Lower lobe of right lung (tissue), 2 donors: ENCODE data around the gene RNASE1. TPM values are rescaled to one million over a fixed set of nuclear protein-coding genes. Genes with fewer than 3 reads are reported as not detected.
A peak's percentile ranks its signal among the peaks of the same experiment; 100 is the strongest.
"Not testable (repeated sequence)": the region's sequence is repeated elsewhere in the genome, so short reads cannot be mapped to it uniquely, and the experiment has no call there.

Experiments
- ATAC-seq, 2 donors: fragments of 200-7000 bp; cut with Tn5 transposase; one replicate each; pipeline ENCODE4 v1.9.1; 2020 to 2022; ENCODE audit warnings: mild to moderate bottlenecking in 2 of 2, moderate library complexity in 2 of 2
- DNase-seq: peaks from one replicate; pipeline ENCODE4 v3.0.0-alpha.2; 2020
- H3K27ac ChIP-seq: fragments of 200-600 bp; one replicate; pipeline ENCODE4 v1.8.0; 2022
- H3K27me3 ChIP-seq: fragments of 200-600 bp; one replicate; pipeline ENCODE4 v1.8.0; 2022; ENCODE audit warnings: low read depth
- H3K36me3 ChIP-seq: fragments of 200-600 bp; one replicate; pipeline ENCODE4 v1.8.0; 2022; ENCODE audit warnings: mild to moderate bottlenecking
- H3K4me1 ChIP-seq: fragments of 200-600 bp; one replicate; pipeline ENCODE4 v1.8.0; 2022
- H3K4me3 ChIP-seq: fragments of 200-600 bp; one replicate; pipeline ENCODE4 v1.8.0; 2022; ENCODE audit warnings: mild to moderate bottlenecking
- H3K9me3 ChIP-seq: fragments of 200-600 bp; one replicate; pipeline ENCODE4 v1.8.0; 2022
- CTCF ChIP-seq: fragments of 200-600 bp; IDR thresholded peaks from one replicate; pipeline ENCODE4 v1.8.0; 2022; ENCODE audit warnings: antibody characterized with exemption, mild to moderate bottlenecking
- intact Hi-C: fragments of 100-400 bp; cut with DNase I; formaldehyde crosslinking; loops from one replicate; pipeline ENCODE4 v1.11.0; 2022
- total RNA-seq: library from RNA; stranded (reverse); fragmentation: NEBNext Ultra II Directional; extraction: Animal tissue kit (Norgen Biotek cat#: 25700); gene quantifications from one replicate; pipeline ENCODE4 v1.2.1, GENCODE V29; 2021
- donor health status: DM: no; HTN: yes; CAD: no; lungs with severe emphysema.

Gene RNASE1
- total RNA-seq, 1 donor from 2014 or later: 694 TPM

GRCh38 chr14:20823859-20824258, 21.2 kb upstream of the RNASE1 start:
- no peak overlapping the region for H3K27ac ChIP-seq
- peaks cover 12% of the 10 kb centered on the region for H3K4me1 ChIP-seq
- H3K9me3 ChIP-seq: peaks cover 3% of the 10 kb centered on the region
- no peak for TF ChIP-seq CTCF
- DNase-seq (no peak), ATAC-seq (no peak)
- no peaks in the 10 kb centered on the region for H3K36me3 ChIP-seq
- H3K27me3 ChIP-seq: no peaks in the 10 kb centered on the region
- no peak overlapping the region for H3K4me3 ChIP-seq
- intact Hi-C loops: no loop called here

GRCh38 chr14:20821521-20822108, 19.0 kb upstream of the RNASE1 start:
- intact Hi-C loops, H3K9me3 ChIP-seq, H3K27ac ChIP-seq, H3K4me1 ChIP-seq, H3K27me3 ChIP-seq, H3K4me3 ChIP-seq, H3K36me3 ChIP-seq, DNase-seq: not testable (repeated sequence)
- ATAC-seq: peak; percentile 40 to 70

DNA sequence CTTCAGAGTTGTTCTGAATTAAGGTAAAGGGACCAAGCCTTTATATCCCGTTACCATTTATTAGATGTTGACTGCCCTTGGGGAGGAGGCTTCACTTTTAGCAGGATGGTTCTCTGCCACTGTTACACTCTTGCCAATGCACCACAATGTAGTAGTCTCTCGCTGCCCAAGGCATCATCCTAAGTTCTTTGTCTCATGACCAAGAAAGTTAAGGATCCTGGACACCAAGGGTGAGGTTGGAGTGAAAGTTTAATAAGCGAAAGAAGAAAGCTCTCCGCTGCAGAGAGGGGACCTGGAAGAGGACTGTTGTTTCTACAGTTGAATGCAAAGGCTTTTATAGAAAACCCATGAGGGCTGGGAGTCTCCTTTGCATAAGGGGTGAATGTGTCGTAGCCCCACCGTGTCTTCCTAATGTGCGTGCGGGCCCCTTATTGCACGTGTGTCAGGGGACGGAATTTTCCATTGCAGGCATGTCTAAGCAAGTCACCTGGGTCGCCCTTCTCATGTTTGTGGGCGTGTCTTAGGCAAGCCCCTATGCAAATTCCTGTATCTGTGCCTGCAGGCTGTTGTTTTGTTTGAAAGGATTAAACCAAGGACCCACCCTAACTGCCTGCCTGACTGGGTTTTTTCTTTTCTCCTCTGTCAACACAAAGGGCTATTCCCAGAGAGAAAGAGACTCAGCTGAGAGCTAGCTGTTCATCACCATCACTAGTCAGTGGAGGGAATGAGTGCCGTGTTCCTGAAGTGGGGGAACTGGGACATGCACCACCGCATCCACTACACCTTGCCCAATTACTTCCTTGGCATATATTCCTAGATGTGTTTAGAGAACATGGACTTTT, 17.6 kb upstream of the RNASE1 start:
- H3K36me3 ChIP-seq: no peaks in the 10 kb centered on the region
- no peak for ATAC-seq
- H3K27ac ChIP-seq: no peak overlapping the region
- H3K4me1 ChIP-seq: no peaks in the 10 kb centered on the region
- no peaks in the 10 kb centered on the region for H3K9me3 ChIP-seq
- DNase-seq: no peak
- intact Hi-C loops: no loop called here
- no peaks in the 10 kb centered on the region for H3K27me3 ChIP-seq
- no peak overlapping the region for H3K4me3 ChIP-seq
- no peak for TF ChIP-seq CTCF

DNA sequence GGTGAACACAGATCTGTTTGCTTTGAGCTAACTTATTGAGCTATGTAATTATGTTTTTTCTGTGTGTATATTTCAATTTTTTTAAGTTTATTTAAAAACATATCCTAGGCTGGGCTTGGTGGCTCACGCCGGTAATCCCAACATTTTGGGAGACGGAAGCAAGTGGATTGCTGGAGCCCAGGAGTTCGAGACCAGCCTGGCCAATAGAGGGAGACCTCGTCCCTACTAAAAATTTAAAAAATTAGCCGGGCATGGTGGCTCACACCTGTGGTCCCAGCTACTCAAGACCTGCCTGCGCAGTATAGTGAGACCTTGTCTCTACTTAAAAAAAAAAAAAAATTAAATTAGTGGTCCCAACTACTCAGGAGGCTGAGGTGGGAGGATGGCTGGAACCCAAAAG, 16.2 kb upstream of the RNASE1 start:
- no peaks in the 10 kb centered on the region for H3K4me1 ChIP-seq
- TF ChIP-seq CTCF: no peak

GRCh38 chr14:20815946-20816345, 13.3 kb upstream of the RNASE1 start:
- H3K4me3 ChIP-seq, H3K27me3 ChIP-seq, H3K27ac ChIP-seq, H3K9me3 ChIP-seq, intact Hi-C loops, ATAC-seq, H3K4me1 ChIP-seq, DNase-seq, H3K36me3 ChIP-seq: not testable (repeated sequence)

More for the DNA sequence above, 16.2 kb upstream of the RNASE1 start:
- no peak overlapping the region for H3K4me3 ChIP-seq
- no peaks in the 10 kb centered on the region for H3K9me3 ChIP-seq
- intact Hi-C loops: no loop called here
- DNase-seq (no peak), ATAC-seq (no peak)
- no peak overlapping the region for H3K27ac ChIP-seq
- H3K36me3 ChIP-seq: no peaks in the 10 kb centered on the region
- H3K27me3 ChIP-seq: no peaks in the 10 kb centered on the region

DNA sequence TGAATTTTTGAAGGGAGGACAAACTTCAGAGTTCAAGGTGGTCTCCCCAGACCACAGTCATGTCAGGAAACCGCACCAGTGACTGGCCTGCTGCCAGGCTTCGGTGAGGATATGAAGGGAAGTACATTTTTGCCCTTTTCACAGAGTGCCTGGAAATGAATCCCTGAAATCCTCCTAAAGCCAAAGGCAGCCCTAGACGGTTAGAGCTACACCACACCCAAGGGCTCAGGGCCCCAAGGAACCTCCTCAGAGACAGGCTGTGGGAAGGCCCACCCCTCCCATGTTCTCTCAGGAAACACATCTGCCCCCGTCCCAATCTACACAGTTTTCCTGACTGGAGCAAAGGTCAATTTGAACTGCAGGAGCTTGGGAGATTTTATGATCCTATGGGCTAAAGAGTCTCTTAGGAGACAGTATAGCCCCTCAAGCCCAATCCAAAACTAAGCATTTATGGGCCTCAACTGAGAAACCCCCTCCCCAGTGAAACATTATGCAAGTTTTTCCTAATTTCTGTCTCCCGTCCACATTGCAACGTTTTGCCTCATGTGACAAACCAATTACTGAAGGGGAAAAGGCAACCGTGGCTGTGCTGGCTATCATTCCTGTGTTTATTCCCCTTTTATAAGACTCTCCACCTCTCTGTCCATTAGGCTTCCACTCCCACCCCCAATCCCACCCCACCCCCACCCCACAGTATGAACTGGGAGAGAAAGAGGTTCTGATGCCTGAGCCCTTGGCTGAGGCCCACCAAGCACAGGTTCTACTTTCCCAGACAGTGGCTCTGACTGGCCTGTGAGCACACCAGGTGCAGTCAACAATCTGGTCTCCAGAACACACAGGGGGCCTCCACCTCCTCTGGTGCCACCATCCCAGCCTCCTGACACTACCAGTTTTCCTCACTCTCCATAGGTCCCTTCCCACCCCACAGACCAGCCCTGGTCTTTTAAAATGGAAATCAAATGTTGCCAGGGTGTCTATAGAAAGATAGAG, 9.6 kb upstream of the RNASE1 start:
- DNase-seq (peak; percentile 55), ATAC-seq (peak in 1 of 2 donors; percentile 53)
- intact Hi-C loops: no loop called here
- Histone ChIP-seq H3K27ac (no peak overlapping the region), H3K4me1 (peaks cover 6% of the 10 kb centered on the region), H3K36me3 (no peaks in the 10 kb centered on the region), H3K9me3 (no peaks in the 10 kb centered on the region), H3K27me3 (no peaks in the 10 kb centered on the region), H3K4me3 (no peak overlapping the region)
- no peak for TF ChIP-seq CTCF
